GM19023 (cell line): Measurements from ENCODE around the gene TMEM139.
"Not testable (repeated sequence)": the region's sequence is repeated elsewhere in the genome, so short reads cannot be mapped to it uniquely, and the experiment has no call there.

Experiments used
- ATAC-seq: cut with Tn5 transposase; IDR thresholded peaks from one replicate; pipeline ENCODE4 v1.9.1; 2021; ENCODE audit warnings: mild to moderate bottlenecking, moderate library complexity; ENCODE audit not compliant: unreplicated experiment

Gene TMEM139

DNA sequence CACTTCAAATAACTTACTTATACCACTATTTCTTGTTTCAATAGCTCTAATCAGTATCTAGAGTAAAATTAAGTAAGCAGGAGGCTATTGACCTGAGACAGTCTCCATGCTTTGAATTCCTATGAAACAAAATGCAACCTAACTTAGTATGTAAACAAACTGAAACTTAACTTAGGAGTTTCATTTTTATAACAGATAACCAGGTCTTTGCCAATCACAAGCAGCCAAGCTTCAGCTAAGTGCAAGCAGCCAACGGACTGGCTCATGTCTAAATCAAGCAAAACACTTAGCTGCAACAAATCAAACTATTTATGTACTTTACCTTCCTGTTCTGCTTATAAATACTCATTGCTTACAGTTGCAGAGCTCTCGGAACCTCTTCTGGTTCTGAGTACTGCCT is 25.9 kb upstream of the TMEM139 start:
- ATAC-seq, result no peak

DNA sequence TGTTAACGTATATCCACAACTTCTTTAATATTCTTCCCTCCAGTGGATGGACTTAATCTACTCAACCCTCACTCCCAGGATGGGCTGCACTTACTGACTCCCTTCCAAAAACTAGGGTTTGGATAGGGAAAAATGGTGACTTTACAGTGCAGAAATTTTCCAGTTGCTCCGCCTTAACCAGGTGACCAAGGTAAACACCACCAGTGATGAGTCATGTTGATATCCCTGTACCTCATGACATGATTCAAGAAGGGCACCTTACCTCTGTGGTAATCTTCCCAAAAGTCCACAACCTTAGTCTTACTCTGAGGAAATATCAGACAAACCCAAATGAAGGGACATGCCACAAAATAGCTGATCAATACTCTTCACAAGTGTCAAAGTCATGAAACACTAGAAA is 25.0 kb upstream of the TMEM139 start:
- ATAC-seq, result no peak

- no peak for ATAC-seq
These were observed 22.9 kb upstream of the TMEM139 start for GRCh38 chr7:143261901-143262300.

GRCh38 chr7:143263266-143264195 is 21.2 kb upstream of the TMEM139 start, which contains the start of gene GSTK1:
TSS of gene GSTK1 (plus strand) at chr7:143263441. CDS start at chr7:143263514, 73 bp downstream.
- peak; percentile 98 for ATAC-seq

DNA sequence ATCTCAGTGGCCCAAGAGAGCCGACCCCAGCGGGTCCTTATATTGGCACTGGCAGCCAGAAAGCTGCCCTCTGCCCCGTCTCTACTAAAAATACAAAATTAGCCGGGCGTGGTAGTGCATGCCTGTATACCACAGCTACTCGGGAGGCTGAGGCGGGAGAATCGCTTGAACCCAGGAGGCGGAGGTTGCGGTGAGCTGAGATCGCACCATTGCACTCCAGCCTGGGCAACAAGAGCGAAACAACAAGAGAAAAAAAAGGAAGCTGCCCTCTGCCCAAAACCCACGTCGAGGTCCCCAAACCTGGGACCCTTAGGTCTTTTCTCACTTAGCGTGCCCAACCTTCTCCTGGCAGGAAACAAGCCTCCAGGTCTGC is 20.6 kb upstream of the TMEM139 start:
- not testable (repeated sequence) for ATAC-seq

- no peak for ATAC-seq
These were observed 19.6 kb upstream of the TMEM139 start for GRCh38 chr7:143265017-143265693.

DNA sequence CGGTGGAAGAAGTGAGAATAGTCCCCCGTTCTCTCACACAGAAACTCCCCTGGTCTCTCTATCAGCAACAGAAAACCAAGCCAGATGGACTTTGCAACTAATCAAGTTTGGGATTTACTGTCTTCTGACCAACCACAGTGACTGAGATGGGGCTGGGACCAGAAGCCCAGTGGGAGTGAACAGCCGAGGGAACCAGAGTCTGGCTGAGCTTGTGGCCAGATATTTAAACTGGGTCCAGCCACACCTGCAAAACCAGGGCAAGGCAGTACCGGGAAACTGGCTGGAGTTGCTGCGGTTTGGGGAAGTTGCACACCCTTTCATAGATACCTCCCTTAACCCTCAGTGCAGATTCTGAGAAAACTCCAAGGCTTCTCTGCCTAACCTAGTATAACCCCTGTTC is 15.5 kb upstream of the TMEM139 start:
- no peak for ATAC-seq

DNA sequence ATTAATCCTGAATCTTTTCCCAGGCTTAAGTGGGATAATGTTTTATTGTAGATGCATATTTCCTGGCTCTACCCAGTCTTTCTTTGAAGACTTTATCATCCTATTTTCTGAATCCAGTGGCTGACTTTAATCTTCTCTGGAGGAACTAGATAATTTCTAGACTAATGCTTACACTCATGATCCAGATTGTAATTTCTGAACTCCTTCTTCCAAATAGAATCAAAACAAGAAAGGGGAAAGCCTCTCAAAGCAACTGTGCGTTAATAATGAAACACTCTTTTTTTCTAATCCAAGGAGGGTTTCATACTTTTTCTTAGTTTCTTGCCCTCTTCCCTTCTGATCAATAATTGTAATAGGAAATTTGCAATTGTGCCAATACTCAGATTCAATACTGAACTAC is 13.5 kb upstream of the TMEM139 start:
- no peak for ATAC-seq

GRCh38 chr7:143272871-143273270 is 11.9 kb upstream of the TMEM139 start:
- ATAC-seq, result no peak

DNA sequence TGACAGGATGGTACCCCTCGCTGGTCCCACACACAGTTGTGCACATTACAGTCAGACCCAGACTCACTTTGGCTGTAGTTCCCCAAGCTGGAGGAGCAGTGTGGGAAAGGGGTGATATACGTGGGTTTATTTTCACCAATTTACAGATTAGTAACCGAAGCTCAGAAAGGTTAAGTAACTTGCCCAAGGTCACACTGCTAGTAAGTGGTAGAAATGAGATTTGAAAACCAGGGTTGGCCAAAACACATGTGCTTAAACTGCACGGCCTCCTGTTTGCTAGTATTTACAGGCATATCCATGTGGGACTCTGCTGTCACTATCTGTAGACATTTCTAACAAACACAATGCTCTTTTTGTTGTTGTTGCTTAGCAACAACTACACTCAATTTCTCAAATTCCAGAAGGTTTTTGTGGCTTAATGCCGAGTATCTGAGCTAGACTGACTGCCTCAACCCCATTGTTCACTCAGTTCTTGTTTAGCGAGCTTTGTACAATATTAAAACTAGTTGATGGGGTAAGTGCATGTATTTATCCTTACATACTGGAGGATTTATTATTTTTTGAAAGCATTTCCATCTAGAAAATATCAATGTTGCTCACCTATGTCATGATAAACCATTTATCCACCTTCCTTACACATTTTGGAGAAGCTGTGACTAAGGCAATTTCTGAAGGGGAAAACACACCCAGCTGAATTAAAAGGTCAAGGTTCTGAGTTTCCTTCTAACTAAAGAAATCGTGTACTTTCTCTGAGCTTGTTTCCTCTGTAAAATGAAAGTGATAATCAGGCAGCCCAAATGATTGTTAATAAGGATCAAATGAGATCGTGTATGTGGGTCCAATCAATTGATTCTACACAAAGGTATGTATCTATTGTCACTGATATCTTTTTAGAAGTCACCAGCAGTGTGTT is 5.3 kb upstream of the TMEM139 start:
- no peak for ATAC-seq

DNA sequence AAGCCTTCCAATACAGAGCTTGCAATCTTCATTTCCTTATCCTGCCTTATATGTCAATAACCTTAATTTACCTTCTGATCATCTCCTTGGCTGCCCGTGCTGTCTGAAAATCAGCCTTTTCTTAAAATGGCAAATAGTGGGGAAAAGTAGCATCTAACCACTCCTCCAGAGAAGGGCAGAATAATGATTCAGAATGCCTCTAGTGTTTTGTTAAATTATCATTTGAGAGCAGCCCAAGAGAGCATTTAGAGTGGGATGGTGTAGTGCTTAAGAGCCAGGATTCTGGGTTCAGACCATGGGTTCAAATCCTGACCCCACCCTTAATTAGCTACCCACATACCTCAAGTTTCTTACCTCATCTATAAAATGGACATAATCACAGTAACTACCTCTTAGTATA is 4.6 kb upstream of the TMEM139 start:
- no peak for ATAC-seq

GRCh38 chr7:143280566-143280965 is 4.2 kb upstream of the TMEM139 start:
- no peak for ATAC-seq

GRCh38 chr7:143281529-143281928 is 3.2 kb upstream of the TMEM139 start:
- ATAC-seq, result no peak

DNA sequence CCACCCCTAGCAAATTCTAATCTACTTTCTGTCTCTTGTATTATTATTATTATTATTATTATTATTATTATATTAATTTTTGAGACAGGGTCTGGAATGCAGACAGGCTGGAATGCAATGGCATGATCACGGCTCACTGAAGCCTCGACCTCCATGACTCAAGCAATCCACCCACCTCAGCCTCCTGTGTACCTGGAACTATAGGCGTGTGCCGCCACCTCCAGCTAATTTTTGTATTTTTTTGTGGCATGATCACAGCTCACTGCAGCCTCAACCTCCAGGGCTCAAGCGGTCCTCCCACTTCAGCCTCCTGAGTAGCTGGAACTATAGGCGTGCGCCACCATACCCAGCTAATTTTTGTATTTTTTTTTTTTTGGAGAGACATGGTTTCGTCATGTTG is 2.6 kb upstream of the TMEM139 start:
- ATAC-seq, result no peak

DNA sequence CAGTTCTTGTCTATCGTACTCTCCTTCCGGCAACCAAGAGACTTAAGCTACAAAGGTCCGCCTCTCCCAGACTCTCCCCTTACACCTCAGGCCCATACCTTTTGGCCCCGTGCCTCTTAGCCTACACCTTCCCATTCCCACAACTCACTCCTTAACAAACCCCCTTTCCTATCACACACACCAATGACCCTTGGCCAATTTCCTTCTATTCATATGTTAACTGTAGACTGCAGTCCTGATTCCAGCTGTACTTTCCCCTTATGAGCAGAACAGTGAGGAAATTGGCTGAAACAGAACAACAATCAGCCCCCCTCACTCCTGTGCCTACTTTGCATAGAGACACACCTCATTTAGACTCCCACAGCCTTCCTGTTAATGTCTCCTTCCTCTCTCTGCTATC is 1.4 kb upstream of the TMEM139 start:
- no peak for ATAC-seq

GRCh38 chr7:143285470-143285778 is 666 bp downstream of the TMEM139 start:
- ATAC-seq, result no peak

DNA sequence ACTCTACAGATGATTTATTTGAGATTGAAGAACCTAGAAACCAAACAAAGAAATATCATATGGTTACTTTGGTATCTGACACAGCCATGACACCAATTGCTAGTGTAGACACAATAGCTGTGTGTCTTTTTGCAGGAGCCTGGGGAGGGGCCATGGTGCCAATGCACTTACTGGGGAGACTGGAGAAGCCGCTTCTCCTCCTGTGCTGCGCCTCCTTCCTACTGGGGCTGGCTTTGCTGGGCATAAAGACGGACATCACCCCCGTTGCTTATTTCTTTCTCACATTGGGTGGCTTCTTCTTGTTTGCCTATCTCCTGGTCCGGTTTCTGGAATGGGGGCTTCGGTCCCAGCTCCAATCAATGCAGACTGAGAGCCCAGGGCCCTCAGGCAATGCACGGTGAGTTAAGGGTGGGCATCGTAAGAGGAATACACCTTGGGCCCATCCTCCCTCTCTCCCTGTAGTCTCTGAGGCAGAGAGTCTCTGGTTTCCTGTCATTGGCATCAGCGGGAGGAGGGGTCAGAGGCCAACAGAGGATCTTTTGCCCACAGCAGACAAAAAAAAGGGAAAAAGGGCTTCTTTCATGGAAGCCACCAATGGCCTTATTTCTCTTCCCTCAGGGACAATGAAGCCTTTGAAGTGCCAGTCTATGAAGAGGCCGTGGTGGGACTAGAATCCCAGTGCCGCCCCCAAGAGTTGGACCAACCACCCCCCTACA is 1.2 kb downstream of the TMEM139 start:
- ATAC-seq, result no peak

GRCh38 chr7:143286522-143286890 is 1.7 kb downstream of the TMEM139 start:
- ATAC-seq, result no peak

DNA sequence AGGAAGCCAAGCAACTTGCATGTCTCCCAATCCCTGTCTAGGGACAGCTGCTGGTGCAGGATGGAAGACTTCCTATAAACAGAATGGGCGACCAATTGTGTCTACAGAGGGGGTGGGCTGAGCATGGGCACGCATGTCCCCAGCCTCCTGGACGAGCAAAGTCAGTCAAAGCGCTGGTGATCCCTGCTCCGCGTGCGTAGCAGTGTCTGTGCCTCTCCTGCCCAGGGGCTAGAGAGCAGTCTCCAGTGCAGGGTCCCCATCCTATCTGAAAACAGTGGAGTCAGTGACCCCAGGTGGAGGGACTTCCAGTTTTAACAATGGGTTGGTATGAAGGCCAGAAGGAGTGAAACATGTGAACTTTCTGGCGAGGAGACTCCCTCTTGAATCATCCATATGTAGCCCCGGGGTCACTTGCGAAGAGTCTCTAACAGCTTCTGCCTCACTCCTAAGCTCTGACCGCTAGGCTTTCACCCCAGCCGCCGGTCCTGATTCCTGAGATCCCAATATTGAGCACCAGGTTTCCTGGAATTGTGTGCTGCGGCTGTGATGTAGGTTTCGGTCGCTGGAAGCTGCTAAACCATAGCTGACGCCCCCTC is 2.7 kb downstream of the TMEM139 start:
- no peak for ATAC-seq
